Ovary (tissue), 3 donors: ENCODE results near the gene RERE.

Experiments
- CTCF ChIP-seq, 3 donors: fragments of 450-650 bp in 2 of 3; fragments of 200-600 bp in 1 of 3; IDR thresholded peaks; one replicate each; pipeline versions ENCODE4 v1.5.1 to v1.8.0; 2016 to 2022; ENCODE audit warnings: antibody characterized with exemption in 3 of 3, mild to moderate bottlenecking in 1 of 3
- POLR2A ChIP-seq: fragments of 450-650 bp; IDR thresholded peaks from one replicate; pipeline ENCODE4 v1.6.1; 2017; ENCODE audit warnings: antibody characterized with exemption, mild to moderate bottlenecking, moderate library complexity
- donor health status: DM: no; HTN: no; CAD: no.

- TF ChIP-seq CTCF (IDR thresholded peaks at IDR 0.05), result no peak
- no peak for TF ChIP-seq POLR2A
Observed at GRCh38 chr1:8516793-8517556, 300.5 kb downstream of the RERE start.
